ENCODE data around the gene HSPBP1. TPM values are rescaled to one million over a fixed set of nuclear protein-coding genes. Genes with fewer than 3 reads are reported as not detected.

Gene HSPBP1
- total and polyA plus RNA-seq, 7 donors: 19.7 to 62.7 (median 30.5) TPM

DNA sequence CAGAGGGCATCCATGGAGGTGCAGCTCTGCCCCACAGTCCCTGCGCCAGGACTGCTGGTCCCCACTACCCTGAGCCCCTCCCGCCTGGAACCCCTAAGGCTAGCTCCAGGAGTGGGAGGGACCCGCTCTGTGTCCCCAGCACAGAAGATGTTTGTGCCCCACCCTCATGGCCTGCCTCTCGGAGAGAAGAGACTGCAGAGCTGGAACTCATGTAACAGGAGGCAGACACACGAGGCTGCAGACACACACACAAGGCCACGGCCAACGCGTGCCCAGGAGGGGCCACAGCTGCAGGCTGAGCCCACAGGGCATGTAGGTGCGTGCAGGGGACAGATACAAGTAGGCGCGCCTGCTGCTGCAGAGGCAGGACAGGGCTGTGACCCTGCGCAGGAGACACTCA lies 40.9 kb downstream of the HSPBP1 start:
- H3K27ac ChIP-seq: no peak overlapping the region
- no peaks in the 10 kb centered on the region for H3K27me3 ChIP-seq
- H3K4me1 ChIP-seq: no peaks in the 10 kb centered on the region
- WGBS, 2 donors: 95% methylated on average over 12 of the region's 12 CpGs
- DNase-seq: no peak
- no peak for TF ChIP-seq POLR2AphosphoS5 (IDR thresholded peaks at IDR 0.05)
- TF ChIP-seq CTCF (IDR thresholded peaks at IDR 0.05): no peak
- TF ChIP-seq EP300 (IDR thresholded peaks at IDR 0.05): no peak
- TF ChIP-seq POLR2A (IDR thresholded peaks at IDR 0.05): no peak
- no peaks in the 10 kb centered on the region for H3K9me3 ChIP-seq
- intact Hi-C loops (cut with DNase I): no loop called here
- peaks cover 52 to 97% (median 79%) of the 10 kb centered on the region in 4 donors for H3K36me3 ChIP-seq
- no peak overlapping the region for H3K4me3 ChIP-seq

GRCh38 chr19:55238030-55238429 lies 41.9 kb downstream of the HSPBP1 start:
- no peak overlapping the region for H3K4me3 ChIP-seq
- intact Hi-C loops (cut with DNase I): no loop called here
- no peaks in the 10 kb centered on the region for H3K27me3 ChIP-seq
- H3K27ac ChIP-seq: no peak overlapping the region
- no peak for DNase-seq
- 95 to 97% methylated on average over 8 of the region's 8 CpGs for WGBS, 2 donors
- H3K36me3 ChIP-seq: peaks cover 44 to 97% (median 74%) of the 10 kb centered on the region in 4 donors
- no peaks in the 10 kb centered on the region for H3K4me1 ChIP-seq
- no peak for TF ChIP-seq CTCF (IDR thresholded peaks at IDR 0.05)
- TF ChIP-seq POLR2A (IDR thresholded peaks at IDR 0.05): no peak
- no peak for TF ChIP-seq EP300 (IDR thresholded peaks at IDR 0.05)
- TF ChIP-seq POLR2AphosphoS5 (IDR thresholded peaks at IDR 0.05): no peak
- no peaks in the 10 kb centered on the region for H3K9me3 ChIP-seq

DNA sequence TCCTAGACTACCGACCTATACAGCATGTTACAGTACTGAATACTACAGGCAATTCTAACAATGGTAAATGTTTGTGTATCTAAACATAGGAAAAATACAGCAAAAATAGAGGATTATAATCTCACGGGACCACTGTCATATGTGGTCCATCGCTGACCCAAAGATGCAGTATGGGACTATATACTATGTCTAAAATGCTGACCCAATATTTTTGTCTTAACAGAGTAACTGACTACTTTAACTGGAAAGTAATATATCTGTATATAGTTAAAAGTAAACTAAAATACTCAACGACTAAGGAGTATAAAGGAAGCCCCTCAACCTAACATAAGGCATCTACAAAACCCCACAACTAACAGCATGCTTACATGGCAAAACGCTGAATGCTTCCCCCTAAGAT lies 46.9 kb downstream of the HSPBP1 start:
- TF ChIP-seq CTCF (IDR thresholded peaks at IDR 0.05): no peak
- TF ChIP-seq POLR2A (IDR thresholded peaks at IDR 0.05): no peak
- no peak for TF ChIP-seq POLR2AphosphoS5 (IDR thresholded peaks at IDR 0.05)
- no peak for TF ChIP-seq EP300 (IDR thresholded peaks at IDR 0.05)
- DNase-seq: no peak
- no peaks in the 10 kb centered on the region for H3K27me3 ChIP-seq
- H3K4me3 ChIP-seq: no peak overlapping the region
- no peaks in the 10 kb centered on the region for H3K9me3 ChIP-seq
- H3K27ac ChIP-seq: no peak overlapping the region
- H3K4me1 ChIP-seq: peaks cover 0 to 14% (median 12%) of the 10 kb centered on the region in 4 donors
- peaks cover 41 to 84% (median 60%) of the 10 kb centered on the region in 4 donors for H3K36me3 ChIP-seq
- WGBS, 2 donors: 88 to 89% methylated on average over 5 of the region's 5 CpGs
- intact Hi-C loops (cut with DNase I): no loop called here

DNA sequence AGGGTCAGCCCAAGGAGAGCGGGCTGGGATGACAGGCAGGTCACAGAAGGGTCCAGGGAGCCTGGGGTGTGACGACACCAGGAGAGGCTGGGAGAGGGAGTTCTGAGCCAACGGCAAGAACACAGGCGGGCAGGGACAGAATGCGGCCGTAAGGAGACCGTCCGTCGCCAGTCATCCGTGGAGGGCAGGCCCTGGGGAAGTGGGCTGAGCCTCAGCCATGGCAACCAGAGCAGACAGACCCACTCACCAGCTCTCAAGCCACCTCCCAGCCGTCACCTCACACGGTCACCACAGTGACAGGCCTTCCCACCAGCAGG lies 47.7 kb downstream of the HSPBP1 start:
- intact Hi-C loops (cut with DNase I): no loop called here
- Histone ChIP-seq H3K4me1 (peaks cover 0 to 21% (median 19%) of the 10 kb centered on the region in 4 donors), H3K27ac (no peak overlapping the region), H3K27me3 (no peaks in the 10 kb centered on the region), H3K4me3 (no peak overlapping the region), H3K36me3 (peaks cover 36 to 76% (median 53%) of the 10 kb centered on the region in 4 donors), H3K9me3 (no peaks in the 10 kb centered on the region)
- WGBS, 2 donors: 80 to 94% methylated on average over 12 of the region's 12 CpGs
- no peak for DNase-seq
- no peak for TF ChIP-seq POLR2A (IDR thresholded peaks at IDR 0.05)
- TF ChIP-seq CTCF (IDR thresholded peaks at IDR 0.05): no peak
- no peak for TF ChIP-seq POLR2AphosphoS5 (IDR thresholded peaks at IDR 0.05)
- TF ChIP-seq EP300 (IDR thresholded peaks at IDR 0.05): no peak
